ENCODE results near the gene SLC13A3. TPM values are rescaled to one million over a fixed set of nuclear protein-coding genes. Genes with fewer than 3 reads are reported as not detected.

SLC13A3 gene
- polyA plus RNA-seq, 2 of the 4 experiments (the other 2 are of a cell fraction) = 0.19 TPM; not detected in 1

- TF ChIP-seq KDM5A (IDR thresholded peaks at IDR 0.05) = no peak
- no peak for TF ChIP-seq HEYL (CRISPR knock-in tag; IDR thresholded peaks at IDR 0.05)
- TF ChIP-seq GATA3 (IDR thresholded peaks at IDR 0.05; ENCODE audit: borderline replicate concordance) = no peak
- no peak for TF ChIP-seq CBX8 (IDR thresholded peaks at IDR 0.05)
- no peak for TF ChIP-seq POLR2A (IDR thresholded peaks at IDR 0.05; ENCODE audit: low read length)
- no peak for TF ChIP-seq ZNF302 (CRISPR knock-in tag; IDR thresholded peaks at IDR 0.05)
- no peak for TF ChIP-seq EHF (CRISPR knock-in tag; IDR thresholded peaks at IDR 0.05)
- no peak for TF ChIP-seq HOXA7 (CRISPR knock-in tag; IDR thresholded peaks at IDR 0.05)
- TF ChIP-seq FOSB (CRISPR knock-in tag; IDR thresholded peaks at IDR 0.05) = no peak
- TF ChIP-seq POLR2AphosphoS2 (conservative IDR thresholded peaks at IDR 0.05; ENCODE audit: low read length) = no peak
- no peak for TF ChIP-seq BCL3 (IDR thresholded peaks at IDR 0.05)
- TF ChIP-seq RNF2 (IDR thresholded peaks at IDR 0.05; ENCODE audit: borderline replicate concordance, low read depth) = no peak
- no peak for TF ChIP-seq HOXB13 (CRISPR knock-in tag; IDR thresholded peaks at IDR 0.05; ENCODE audit: low read depth)
- no peak for TF ChIP-seq ESRRA (IDR thresholded peaks at IDR 0.05; ENCODE audit: borderline replicate concordance, low read length)
- no peak for TF ChIP-seq EHMT2 (IDR thresholded peaks at IDR 0.05; ENCODE audit: low read depth)
- TF ChIP-seq RCOR1 (IDR thresholded peaks at IDR 0.05; ENCODE audit: low read depth, low read length) = no peak
- no peak for TF ChIP-seq FOXS1 (CRISPR knock-in tag; IDR thresholded peaks at IDR 0.05)
- no peak for TF ChIP-seq CBX2 (IDR thresholded peaks at IDR 0.05; ENCODE audit: borderline replicate concordance, low read depth)
- TF ChIP-seq ELK1 (IDR thresholded peaks at IDR 0.05; ENCODE audit: low read depth, low read length) = no peak
- Histone ChIP-seq H3K4me1 (no peaks in the 10 kb centered on the region), H3K9me3 (no peaks in the 10 kb centered on the region), H3K4me3 (no peak overlapping the region), H3K4me2 (no peak overlapping the region), H3K27ac (no peak overlapping the region)
- FAIRE-seq (no peak), ATAC-seq (no peak), DNase-seq (ENCODE audit: low read depth in 1 of 2, low spot score in 1 of 2) (no peak)
- CTCF ChIA-PET = interaction anchor here (0.9 kb wide), 1 partner anchor 68 kb away, joined by 4 read pairs; no protein-coding TSS in a partner anchor
- 31% methylated on average over 14 of the region's 14 CpGs for WGBS (ENCODE audit: missing lambda C conversion rate)
- POLR2A ChIA-PET = no interaction called here
These were observed 62.4 kb downstream of the SLC13A3 start for GRCh38 chr20:46588532-46589511.

- ChIA-PET POLR2A (no interaction called here), CTCF (interaction anchor here (1.1 kb wide), 2 partner anchors 11 to 14 kb away, joined by 3 to 4 read pairs; no protein-coding TSS in a partner anchor)
- 33% methylated on average over 7 of the region's 7 CpGs for WGBS (ENCODE audit: missing lambda C conversion rate)
- no peak for TF ChIP-seq FOSL2 (IDR thresholded peaks at IDR 0.05)
- no peak for TF ChIP-seq FOSL2 (CRISPR knock-in tag; IDR thresholded peaks at IDR 0.05)
- TF ChIP-seq, protein P1, sequence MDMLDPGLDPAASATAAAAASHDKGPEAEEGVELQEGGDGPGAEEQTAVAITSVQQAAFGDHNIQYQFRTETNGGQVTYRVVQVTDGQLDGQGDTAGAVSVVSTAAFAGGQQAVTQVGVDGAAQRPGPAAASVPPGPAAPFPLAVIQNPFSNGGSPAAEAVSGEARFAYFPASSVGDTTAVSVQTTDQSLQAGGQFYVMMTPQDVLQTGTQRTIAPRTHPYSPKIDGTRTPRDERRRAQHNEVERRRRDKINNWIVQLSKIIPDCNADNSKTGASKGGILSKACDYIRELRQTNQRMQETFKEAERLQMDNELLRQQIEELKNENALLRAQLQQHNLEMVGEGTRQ (IDR thresholded peaks at IDR 0.05) = no peak
- TF ChIP-seq REST (IDR thresholded peaks at IDR 0.05) = no peak
- TF ChIP-seq, protein P2, sequence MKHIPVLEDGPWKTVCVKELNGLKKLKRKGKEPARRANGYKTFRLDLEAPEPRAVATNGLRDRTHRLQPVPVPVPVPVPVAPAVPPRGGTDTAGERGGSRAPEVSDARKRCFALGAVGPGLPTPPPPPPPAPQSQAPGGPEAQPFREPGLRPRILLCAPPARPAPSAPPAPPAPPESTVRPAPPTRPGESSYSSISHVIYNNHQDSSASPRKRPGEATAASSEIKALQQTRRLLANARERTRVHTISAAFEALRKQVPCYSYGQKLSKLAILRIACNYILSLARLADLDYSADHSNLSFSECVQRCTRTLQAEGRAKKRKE (CRISPR knock-in tag; IDR thresholded peaks at IDR 0.05; ENCODE audit: low read depth) = no peak
- TF ChIP-seq HEYL (CRISPR knock-in tag; IDR thresholded peaks at IDR 0.05) = no peak
- TF ChIP-seq, protein P3, sequence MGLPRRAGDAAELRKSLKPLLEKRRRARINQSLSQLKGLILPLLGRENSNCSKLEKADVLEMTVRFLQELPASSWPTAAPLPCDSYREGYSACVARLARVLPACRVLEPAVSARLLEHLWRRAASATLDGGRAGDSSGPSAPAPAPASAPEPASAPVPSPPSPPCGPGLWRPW (IDR thresholded peaks at IDR 0.05) = no peak
- TF ChIP-seq FOSB (CRISPR knock-in tag; IDR thresholded peaks at IDR 0.05) = no peak
- TF ChIP-seq CHD4 (IDR thresholded peaks at IDR 0.05; ENCODE audit: borderline replicate concordance) = no peak
- no peak for TF ChIP-seq KDM5A (IDR thresholded peaks at IDR 0.05)
- no peak for TF ChIP-seq ELK1 (IDR thresholded peaks at IDR 0.05; ENCODE audit: low read depth, low read length)
These were observed 63.3 kb downstream of the SLC13A3 start for GRCh38 chr20:46587986-46588385.

More at GRCh38 chr20:46587986-46588385, 63.3 kb downstream of the SLC13A3 start:
- DNase-seq (ENCODE audit: low read depth in 1 of 2, low spot score in 1 of 2) = no peak
- no peak for ATAC-seq
- no peak overlapping the region for H3K4me2 ChIP-seq
- FAIRE-seq = no peak
- no peak overlapping the region for H3K27ac ChIP-seq
- no peak overlapping the region for H3K4me3 ChIP-seq
- no peaks in the 10 kb centered on the region for H3K4me1 ChIP-seq
- H3K9me3 ChIP-seq = no peaks in the 10 kb centered on the region
